HepG2 (cell line): ENCODE results near the gene AKR7A2. TPM values are rescaled to one million over a fixed set of nuclear protein-coding genes. Genes with fewer than 3 reads are reported as not detected.

Experiments
- EEA1 ChIP-seq: sonication (generic); formaldehyde crosslinking; IDR thresholded peaks from 2 replicates; pipeline ENCODE4 v1.5.1; 2020; ENCODE audit warnings: mild to moderate bottlenecking, missing genetic modification reagents, borderline replicate concordance
- JUND ChIP-seq: sonication (generic); formaldehyde crosslinking; IDR thresholded peaks from 2 replicates; pipeline ENCODE4 v1.8.0; 2022; ENCODE audit warnings: mild to moderate bottlenecking, missing genetic modification reagents
- MLXIP ChIP-seq: sonication (generic); formaldehyde crosslinking; IDR thresholded peaks from 2 replicates; pipeline ENCODE4 v1.9.0; 2021; ENCODE audit warnings: missing genetic modification reagents, borderline replicate concordance
- PATZ1 ChIP-seq: sonication (generic); formaldehyde crosslinking; IDR thresholded peaks from 2 replicates; pipeline ENCODE4 v1.4.0; 2020; ENCODE audit warnings: missing genetic modification reagents
- RXRA ChIP-seq: sonication (generic); formaldehyde crosslinking; IDR thresholded peaks from 2 replicates; pipeline ENCODE4 v1.5.1; 2020; ENCODE audit warnings: missing genetic modification reagents
- TCF7 ChIP-seq: sonication (generic); IDR thresholded peaks from 2 replicates; pipeline ENCODE4 v1.6.1; 2016; ENCODE audit warnings: antibody characterized with exemption, low read depth
- TEAD3 ChIP-seq: optimal IDR thresholded peaks from 2 replicates; pipeline ENCODE3; 2016; ENCODE audit warnings: borderline replicate concordance
- ZBED4 ChIP-seq: sonication (generic); formaldehyde crosslinking; IDR thresholded peaks from 2 replicates; pipeline ENCODE4 v1.4.0; 2020; ENCODE audit warnings: missing genetic modification reagents, borderline replicate concordance
- ZBTB34 ChIP-seq: sonication (generic); formaldehyde crosslinking; IDR thresholded peaks from 2 replicates; pipeline ENCODE4 v1.8.0; 2022; ENCODE audit warnings: mild to moderate bottlenecking, missing genetic modification reagents
- ZBTB7A ChIP-seq: sonication (generic); formaldehyde crosslinking; IDR thresholded peaks from 2 replicates; pipeline ENCODE4 v1.8.0; 2022; ENCODE audit warnings: mild to moderate bottlenecking, missing genetic modification reagents
- ZBTB8A ChIP-seq: sonication (generic); formaldehyde crosslinking; IDR thresholded peaks from 2 replicates; pipeline ENCODE4 v1.4.0; 2020; ENCODE audit warnings: mild to moderate bottlenecking, low read depth, missing genetic modification reagents, borderline replicate concordance
- ZKSCAN5 ChIP-seq: sonication (generic); formaldehyde crosslinking; IDR thresholded peaks from 2 replicates; pipeline ENCODE4 v1.5.1; 2020; ENCODE audit warnings: mild to moderate bottlenecking, missing genetic modification reagents
- ZMYM4 ChIP-seq: sonication (generic); formaldehyde crosslinking; IDR thresholded peaks from 2 replicates; pipeline ENCODE4 v1.8.1; 2023; ENCODE audit warnings: mild to moderate bottlenecking, missing genetic modification reagents
- ZNF460 ChIP-seq: sonication (generic); formaldehyde crosslinking; IDR thresholded peaks from 2 replicates; pipeline ENCODE4 v1.5.1; 2020; ENCODE audit warnings: missing genetic modification reagents, mild to moderate bottlenecking, borderline replicate concordance
- ZNF501 ChIP-seq: sonication (generic); formaldehyde crosslinking; IDR thresholded peaks from 2 replicates; pipeline ENCODE4 v1.5.1; 2020; ENCODE audit warnings: mild to moderate bottlenecking, moderate library complexity, missing genetic modification reagents
- ZNF556 ChIP-seq: sonication (generic); formaldehyde crosslinking; IDR thresholded peaks from 2 replicates; pipeline ENCODE4 v1.4.0; 2020; ENCODE audit warnings: mild to moderate bottlenecking, missing genetic modification reagents, borderline replicate concordance
- ZNF773 ChIP-seq: sonication (generic); formaldehyde crosslinking; IDR thresholded peaks from 2 replicates; pipeline ENCODE4 v1.4.0; 2020; ENCODE audit warnings: missing genetic modification reagents, borderline replicate concordance
- ZNF841 ChIP-seq: sonication (generic); formaldehyde crosslinking; IDR thresholded peaks from 2 replicates; pipeline ENCODE4 v1.8.1; 2023; ENCODE audit warnings: missing genetic modification reagents, borderline replicate concordance
- polyA plus RNA-seq, 8 experiments: library from polyadenylated mRNA; depleted of rRNA in 3 of 8; stranded (reverse) in 7 of 8; unstranded in 1 of 8; fragments of >200 nt; fragmentation: Illumina TruSeq in 4 of 8; extraction: Trizol in 4 of 8; gene quantifications; 2 replicates each; pipeline versions ENCODE4 v1.2.1 to v1.2.3, GENCODE V29; 2011 to 2016; ENCODE audit warnings: low read depth in 4 of 8, missing spikeins in 1 of 8, mixed read lengths in 1 of 8; ENCODE audit not compliant: insufficient read depth in 1 of 8
- total RNA-seq, 5 experiments: library from RNA; depleted of rRNA; stranded (reverse); fragments of >200 nt; fragmentation: Illumina TruSeq; extraction: Trizol; gene quantifications; 2 replicates each; pipeline ENCODE4 v1.2.3, GENCODE V29; 2016; ENCODE audit warnings: low read depth in 1 of 5

Gene AKR7A2
- total and polyA plus RNA-seq, 2 of the 13 experiments (the other 11 are each of a cell fraction or from before 2014, with no cell fraction given): 45.2 to 75.6 TPM

- TF ChIP-seq MLXIP (CRISPR knock-in tag): peak; percentile 26; the same call in 1 of the 2 replicates
- no peak for TF ChIP-seq TEAD3 (CRISPR knock-in tag)
- TF ChIP-seq RXRA (CRISPR knock-in tag): peak; percentile 60; the same call in 1 of the 2 replicates
- no peak for TF ChIP-seq TCF7
- TF ChIP-seq ZNF460 (CRISPR knock-in tag): no peak; the same call in 1 of the 2 replicates
- peak; percentile 80 for TF ChIP-seq ZNF501 (CRISPR knock-in tag)
- TF ChIP-seq JUND (CRISPR knock-in tag): no peak
- peak; percentile 73; the same call in 1 of the 2 replicates for TF ChIP-seq ZNF556 (CRISPR knock-in tag)
- TF ChIP-seq ZBTB7A (CRISPR knock-in tag): no peak
- peak; percentile 85; the same call in 1 of the 2 replicates for TF ChIP-seq ZNF841 (CRISPR knock-in tag)
- 0 out of 2 replicates have a peak, but pooled peaks have one; percentile 28 for TF ChIP-seq ZNF773
- peak; percentile 57; the same call in 1 of the 2 replicates for TF ChIP-seq PATZ1 (CRISPR knock-in tag)
- TF ChIP-seq ZKSCAN5: no peak
- no peak; the same call in 1 of the 2 replicates for TF ChIP-seq EEA1 (CRISPR knock-in tag)
- TF ChIP-seq ZMYM4: peak; percentile 72
- peak; percentile 94; the same call in 1 of the 2 replicates for TF ChIP-seq ZBED4 (CRISPR knock-in tag)
- TF ChIP-seq ZBTB8A (CRISPR knock-in tag): no peak
- TF ChIP-seq ZBTB34: no peak
Measured at GRCh38 chr1:19311931-19312781, at the start of gene AKR7A2, which contains the start of gene SLC66A1 (continued).
